DOHH2 (cell line): ENCODE results near the gene CLSTN1.

Source experiments
- CTCF ChIP-seq: fragments of 200-600 bp; sonication (generic); IDR thresholded peaks from one replicate; pipeline ENCODE4 v1.5.1; 2014; ENCODE audit warnings: antibody characterized with exemption, mild to moderate bottlenecking, low read depth, low read length; ENCODE audit not compliant: poor library complexity, severe bottlenecking
- EZH2phosphoT487 ChIP-seq: fragments of 200-600 bp; sonication (generic); IDR thresholded peaks from 2 replicates; pipeline ENCODE4 v1.6.1; 2017; ENCODE audit warnings: borderline replicate concordance, mild to moderate bottlenecking, antibody characterized with exemption, low read length, moderate library complexity, mixed read lengths

- no peak for TF ChIP-seq CTCF
- TF ChIP-seq EZH2phosphoT487 = no peak
Measured at GRCh38 chr1:9722378-9722749, 101.4 kb downstream of the CLSTN1 start.
